AG08395 (cell line): ENCODE measurements around the gene ZFAND2A.
"Not testable (repeated sequence)": the region's sequence is repeated elsewhere in the genome, so short reads cannot be mapped to it uniquely, and the experiment has no call there.

ENCODE experiments used
- DNase-seq: peaks from one replicate; pipeline ENCODE4 v3.0.0; 2012; ENCODE audit warnings: mixed read lengths, low spot score

Gene ZFAND2A

GRCh38 chr7:1150400-1151002, 9.5 kb downstream of the ZFAND2A start:
- DNase-seq: no peak

GRCh38 chr7:1149351-1149794, 10.6 kb downstream of the ZFAND2A start:
- DNase-seq: no peak

- DNase-seq: not testable (repeated sequence)
Measured at GRCh38 chr7:1147873-1148272, 12.1 kb downstream of the ZFAND2A start.

GRCh38 chr7:1144269-1144771, 15.7 kb downstream of the ZFAND2A start:
- peak; percentile 57 for DNase-seq

GRCh38 chr7:1143031-1143430, 17.0 kb downstream of the ZFAND2A start:
- DNase-seq: not testable (repeated sequence)

- peak; percentile 24 for DNase-seq
Measured at GRCh38 chr7:1142051-1142635, 17.9 kb downstream of the ZFAND2A start.

- DNase-seq: no peak
Measured at GRCh38 chr7:1141651-1142050, 18.3 kb downstream of the ZFAND2A start.

- DNase-seq: no peak
Measured at GRCh38 chr7:1140476-1141104, 19.4 kb downstream of the ZFAND2A start.

GRCh38 chr7:1137517-1138167, 22.4 kb downstream of the ZFAND2A start:
- no peak for DNase-seq

- DNase-seq: no peak
Measured at GRCh38 chr7:1136841-1137516, 23.0 kb downstream of the ZFAND2A start.

GRCh38 chr7:1134951-1135350, 25.0 kb downstream of the ZFAND2A start:
- no peak for DNase-seq

- no peak for DNase-seq
Measured at GRCh38 chr7:1131471-1132265, 28.3 kb downstream of the ZFAND2A start.

GRCh38 chr7:1130021-1130990, 29.7 kb downstream of the ZFAND2A start:
- no peak for DNase-seq

GRCh38 chr7:1129431-1129830, 30.6 kb downstream of the ZFAND2A start:
- DNase-seq: no peak

GRCh38 chr7:1127001-1127400, 33.0 kb downstream of the ZFAND2A start:
- no peak for DNase-seq

GRCh38 chr7:1125603-1125969, 34.4 kb downstream of the ZFAND2A start:
- no peak for DNase-seq

- DNase-seq: no peak
Measured at GRCh38 chr7:1124816-1125602, 35.0 kb downstream of the ZFAND2A start.

GRCh38 chr7:1124164-1124563, 35.8 kb downstream of the ZFAND2A start:
- DNase-seq: no peak

- peak; percentile 32 for DNase-seq
Measured at GRCh38 chr7:1123715-1124114, 36.3 kb downstream of the ZFAND2A start.
